HG03095 (cell line): Measurements from ENCODE around the gene TRMT11.
"Not testable (repeated sequence)": the region's sequence is repeated elsewhere in the genome, so short reads cannot be mapped to it uniquely, and the experiment has no call there.

ENCODE experiments used
- ATAC-seq: cut with Tn5 transposase; IDR thresholded peaks from one replicate; pipeline ENCODE4 v1.9.1; 2021; ENCODE audit warnings: moderate library complexity; ENCODE audit not compliant: unreplicated experiment

The TRMT11 gene

GRCh38 chr6:125991653-125992052 lies 5.3 kb downstream of the TRMT11 start:
- ATAC-seq = no peak

GRCh38 chr6:125994670-125995488 lies 8.5 kb downstream of the TRMT11 start:
- ATAC-seq = no peak

- peak; percentile 90 for ATAC-seq
Observed at GRCh38 chr6:125995972-125996580, 9.7 kb downstream of the TRMT11 start.

- ATAC-seq = no peak
Observed at GRCh38 chr6:126002755-126003679, 16.7 kb downstream of the TRMT11 start.

- no peak for ATAC-seq
Observed at GRCh38 chr6:126007800-126008199, 21.5 kb downstream of the TRMT11 start.

- ATAC-seq = no peak
Observed at GRCh38 chr6:126010040-126010439, 23.7 kb downstream of the TRMT11 start.

- ATAC-seq = no peak
Observed at GRCh38 chr6:126015863-126016262, 29.5 kb downstream of the TRMT11 start.

GRCh38 chr6:126016591-126016990 lies 30.3 kb downstream of the TRMT11 start:
- no peak for ATAC-seq

- no peak for ATAC-seq
Observed at GRCh38 chr6:126017668-126018067, 31.3 kb downstream of the TRMT11 start.

- ATAC-seq = no peak
Observed at GRCh38 chr6:126020305-126021050, 34.1 kb downstream of the TRMT11 start.

- ATAC-seq = not testable (repeated sequence)
Observed at GRCh38 chr6:126023474-126023873, 37.1 kb downstream of the TRMT11 start.

- ATAC-seq = no peak
Observed at GRCh38 chr6:126026001-126026400, 39.7 kb downstream of the TRMT11 start.

GRCh38 chr6:126027601-126028000 lies 41.3 kb downstream of the TRMT11 start:
- ATAC-seq = no peak

GRCh38 chr6:126030045-126030444 lies 43.7 kb downstream of the TRMT11 start:
- no peak for ATAC-seq

- peak; percentile 70 for ATAC-seq
Observed at GRCh38 chr6:126033696-126034095, 47.4 kb downstream of the TRMT11 start.

GRCh38 chr6:126034656-126035055 lies 48.3 kb downstream of the TRMT11 start:
- no peak for ATAC-seq

- ATAC-seq = no peak
Observed at GRCh38 chr6:126035764-126036163, 49.4 kb downstream of the TRMT11 start.

- no peak for ATAC-seq
Observed at GRCh38 chr6:126038234-126038633, 51.9 kb downstream of the TRMT11 start.

GRCh38 chr6:126039284-126039683 lies 52.9 kb downstream of the TRMT11 start:
- ATAC-seq = no peak

- no peak for ATAC-seq
Observed at GRCh38 chr6:126040394-126040793, 54.1 kb downstream of the TRMT11 start.

GRCh38 chr6:126040826-126041225 lies 54.5 kb downstream of the TRMT11 start:
- ATAC-seq = no peak
